B cell (primary cell): Measurements from ENCODE around the gene FRMD4B.

ENCODE experiments used
- CTCF ChIP-seq: fragments of 200-600 bp; IDR thresholded peaks from one replicate; pipeline ENCODE4 v1.8.0; 2022; ENCODE audit warnings: antibody characterized with exemption, mild to moderate bottlenecking
- EZH2 ChIP-seq: IDR thresholded peaks from 2 replicates; pipeline ENCODE4 v1.6.1; 2012; ENCODE audit warnings: borderline replicate concordance, low read depth, mild to moderate bottlenecking, moderate library complexity, low read length; ENCODE audit not compliant: insufficient read depth, poor library complexity, severe bottlenecking

- TF ChIP-seq CTCF = no peak
- TF ChIP-seq EZH2 = no peak
These were observed 213.8 kb downstream of the FRMD4B start for GRCh38 chr3:69172058-69172457.
